DMS53 treated with DMSO at 0.1 percent for 48 hours (cell line): ENCODE measurements around the gene ANKRD33.

Experiments used
- DNase-seq: peaks from one replicate; lab custom pipeline; 2025; ENCODE audit not compliant: unreplicated experiment; lab: John Stamatoyannopoulos, UW

The ANKRD33 gene

DNA sequence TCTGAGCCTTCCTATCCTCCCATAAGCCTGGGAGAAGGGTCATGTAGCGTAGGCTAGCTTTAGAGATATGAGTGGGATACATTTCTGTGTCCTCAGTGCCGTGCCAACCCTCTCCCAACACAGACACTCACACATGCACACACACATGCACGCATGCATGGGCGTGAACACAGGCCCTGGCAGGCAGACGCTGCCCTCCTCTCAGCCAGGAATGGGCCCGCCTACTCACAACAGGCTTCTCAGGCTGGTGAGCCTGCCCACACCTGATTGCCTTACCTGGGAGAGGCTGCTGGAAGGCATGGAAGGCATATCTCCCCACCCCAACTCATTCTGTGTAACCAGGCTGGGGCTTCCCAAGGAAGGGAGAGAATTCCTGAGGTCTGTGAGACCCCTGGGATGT lies 50.8 kb downstream of the ANKRD33 start:
- DNase-seq: no peak

DNA sequence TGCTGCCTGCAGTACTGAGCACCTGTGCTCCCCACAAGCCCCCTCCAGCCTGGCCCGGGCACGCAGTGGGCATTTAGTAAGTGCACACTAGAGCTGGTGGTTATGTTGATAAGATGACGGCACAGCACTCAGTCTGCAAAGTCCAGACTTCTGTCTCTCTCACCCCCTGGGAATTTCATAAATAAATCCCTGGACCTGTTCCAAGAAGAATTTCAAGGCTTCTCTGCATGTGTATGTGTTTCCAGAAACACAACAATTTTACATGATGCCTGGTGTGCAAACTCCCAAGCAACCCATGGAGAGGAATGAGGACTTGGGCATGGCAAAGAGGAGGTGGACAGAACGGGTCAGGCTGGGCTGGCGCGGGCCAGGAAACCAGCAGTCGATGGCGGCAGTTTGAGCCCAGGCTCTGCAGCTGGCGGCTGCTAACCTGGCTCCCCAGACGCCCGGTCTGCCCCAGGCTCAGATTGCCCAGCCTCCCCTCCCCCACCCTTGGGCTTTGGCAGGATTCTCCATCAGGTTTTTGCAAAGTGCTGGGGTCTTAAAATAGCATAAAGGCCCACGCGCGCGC lies 53.2 kb downstream of the ANKRD33 start:
- no peak for DNase-seq
